ENCODE results near the gene TRIML1.
"Not testable (repeated sequence)": the region's sequence is repeated elsewhere in the genome, so short reads cannot be mapped to it uniquely, and the experiment has no call there.

DNA sequence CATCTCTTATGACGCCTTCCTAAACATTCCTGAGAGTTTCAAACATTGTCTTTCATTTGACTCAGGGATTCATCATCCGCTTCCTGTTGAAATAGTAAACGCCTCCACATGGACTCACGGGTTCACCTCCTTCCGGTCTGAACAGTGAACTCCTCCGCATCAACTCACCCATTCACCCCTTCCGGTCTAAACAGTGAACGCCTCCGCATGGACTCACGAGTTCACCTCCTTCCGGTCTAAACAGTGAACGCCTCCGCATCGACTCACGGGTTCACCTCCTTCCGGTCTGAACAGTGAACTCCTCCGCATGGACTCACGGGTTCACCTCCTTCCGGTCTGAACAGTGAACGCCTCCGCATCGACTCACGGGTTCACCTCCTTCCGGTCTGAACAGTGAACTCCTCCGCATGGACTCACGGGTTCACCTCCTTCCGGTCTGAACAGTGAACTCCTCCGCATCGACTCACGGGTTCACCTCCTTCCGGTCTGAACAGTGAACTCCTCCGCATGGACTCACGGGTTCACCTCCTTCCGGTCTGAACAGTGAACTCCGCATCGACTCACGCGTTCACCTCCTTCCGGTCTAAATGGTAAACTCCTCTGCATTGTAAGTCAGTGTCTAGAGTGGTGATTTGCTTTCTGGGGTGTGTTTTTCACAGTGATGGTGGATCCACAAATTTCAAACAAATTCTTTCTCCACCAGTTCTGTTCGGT is 20.4 kb downstream of the TRIML1 start:
- not testable (repeated sequence) for TF ChIP-seq POLR2A (IDR thresholded peaks at IDR 0.05; ENCODE audit: borderline replicate concordance, extremely low read depth, insufficient read depth, insufficient read length); REST (IDR thresholded peaks at IDR 0.05; ENCODE audit: low read depth)

Data from HCT116 (cell line).